ENCODE data around the gene MAEA. TPM values are rescaled to one million over a fixed set of nuclear protein-coding genes. Genes with fewer than 3 reads are reported as not detected.

MAEA gene
- total RNA-seq (10 to 100 TPM; 61.5 to 63.2 TPM), total RNA-seq (37.4 to 128 (median 70.6) reads per million in 172 experiments)
- polyA plus RNA-seq (2013, experiment 1 of 2), result 43.1 TPM
- polyA plus RNA-seq (2013, experiment 2 of 2), result 58.7 TPM

DNA sequence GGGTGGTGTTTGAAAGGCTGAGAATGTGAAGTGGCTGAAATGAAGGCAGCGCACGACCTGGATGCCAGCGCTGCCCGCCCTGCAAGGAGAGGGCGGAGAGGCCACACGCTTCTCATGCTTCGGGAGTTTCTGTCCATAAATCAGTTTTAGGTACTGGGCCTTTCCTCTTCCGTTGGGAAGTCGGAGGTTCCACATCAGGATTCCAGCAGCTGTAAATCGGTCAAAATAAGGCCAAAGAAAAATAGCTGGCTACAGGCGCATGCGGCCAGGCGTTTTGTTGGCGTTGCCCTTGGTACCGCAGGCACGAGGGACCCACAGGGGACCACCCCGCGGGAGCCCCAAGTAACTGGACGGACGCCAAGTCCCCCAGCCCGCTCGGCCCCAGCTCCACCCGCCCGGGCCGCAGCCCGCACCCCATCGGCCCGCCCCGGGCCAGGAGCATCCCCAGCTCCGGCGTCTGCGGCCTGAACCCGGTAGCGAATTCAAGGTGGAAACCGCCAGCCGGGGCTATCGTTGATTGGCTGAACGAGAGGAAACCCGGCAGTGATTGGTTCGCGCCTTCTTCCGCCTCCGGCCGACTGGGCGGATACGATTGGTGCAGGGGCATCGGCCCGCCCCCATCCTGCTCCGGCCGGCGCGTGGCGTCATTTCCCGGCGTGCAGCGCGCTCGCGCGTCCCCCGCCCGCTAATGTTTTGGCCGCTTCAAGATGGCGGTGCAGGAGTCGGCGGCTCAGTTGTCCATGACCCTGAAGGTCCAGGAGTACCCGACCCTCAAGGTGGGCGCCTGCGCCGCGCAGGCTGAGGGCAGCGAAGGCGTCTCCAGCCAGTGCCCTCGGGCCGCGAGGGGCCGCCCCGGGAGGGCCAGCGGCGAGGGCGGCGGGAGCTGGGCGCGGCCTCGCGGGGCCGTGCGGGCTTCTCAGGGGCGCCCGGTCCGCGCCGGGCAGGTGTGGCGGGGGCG lies at the start of gene MAEA:
Gene MAEA, plus strand, starts transcription at position 685 of the 958 bp plus-strand sequence. Its CDS starts 23 bp downstream, at position 708.
- intact Hi-C loops (cut with DNase I, micrococcal nuclease), result loop anchor here (1.0 to 10.0 kb wide), 7 partner anchors 22 to 1045 kb away; partner anchors contain the start of genes CTBP1 (in 2 of the 2) and SLBP (in 1 of the 2)
- CTCF ChIA-PET, result interaction anchor here (1.1 to 4.3 kb wide), 4 partner anchors 20 to 57 kb away, joined by 3 to 26 read pairs (median 10); partner anchors contain the start of gene UVSSA
- Mint-ChIP-seq H3K36me3 (ENCODE audit: low read depth) (peaks cover 10% of the 10 kb centered on the region), H3K27me3 (no peaks in the 10 kb centered on the region), H3K27ac (peak within 1 kb of the TSS; percentile 93), H3K4me3 (peak within 1 kb of the TSS; percentile 93), H3K4me1 (ENCODE audit: low read depth) (peaks cover 45% of the 10 kb centered on the region), H3K9me3 (no peaks in the 10 kb centered on the region)
- TF ChIP-seq, protein P1, sequence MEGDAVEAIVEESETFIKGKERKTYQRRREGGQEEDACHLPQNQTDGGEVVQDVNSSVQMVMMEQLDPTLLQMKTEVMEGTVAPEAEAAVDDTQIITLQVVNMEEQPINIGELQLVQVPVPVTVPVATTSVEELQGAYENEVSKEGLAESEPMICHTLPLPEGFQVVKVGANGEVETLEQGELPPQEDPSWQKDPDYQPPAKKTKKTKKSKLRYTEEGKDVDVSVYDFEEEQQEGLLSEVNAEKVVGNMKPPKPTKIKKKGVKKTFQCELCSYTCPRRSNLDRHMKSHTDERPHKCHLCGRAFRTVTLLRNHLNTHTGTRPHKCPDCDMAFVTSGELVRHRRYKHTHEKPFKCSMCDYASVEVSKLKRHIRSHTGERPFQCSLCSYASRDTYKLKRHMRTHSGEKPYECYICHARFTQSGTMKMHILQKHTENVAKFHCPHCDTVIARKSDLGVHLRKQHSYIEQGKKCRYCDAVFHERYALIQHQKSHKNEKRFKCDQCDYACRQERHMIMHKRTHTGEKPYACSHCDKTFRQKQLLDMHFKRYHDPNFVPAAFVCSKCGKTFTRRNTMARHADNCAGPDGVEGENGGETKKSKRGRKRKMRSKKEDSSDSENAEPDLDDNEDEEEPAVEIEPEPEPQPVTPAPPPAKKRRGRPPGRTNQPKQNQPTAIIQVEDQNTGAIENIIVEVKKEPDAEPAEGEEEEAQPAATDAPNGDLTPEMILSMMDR (IDR thresholded peaks at IDR 0.05), result no peak
- Histone ChIP-seq H3K27ac (ENCODE audit: low read depth in 1 of 2, low read length in 2 of 2) (peak within 1 kb of the TSS; percentile 60 to 83), H3K4me1 (ENCODE audit: insufficient read depth, low read length) (peaks cover 46% of the 10 kb centered on the region), H3K27me3 (ENCODE audit: control insufficient read depth in 1 of 2, insufficient read depth in 2 of 2, low read length in 2 of 2) (no peaks in the 10 kb centered on the region), H3K36me3 (ENCODE audit: insufficient read depth, low read length) (peaks cover 8% of the 10 kb centered on the region), H3K4me3 (ENCODE audit: low read length) (peak within 1 kb of the TSS; percentile 73), H3K9me3 (ENCODE audit: control insufficient read depth in 1 of 2, insufficient read depth in 1 of 2, low read length in 2 of 2) (peaks cover 0 to 11% of the 10 kb centered on the region in 2 experiments)
- DNase-seq, result peak; percentile 94 to 98 (median 96)
- POLR2A ChIA-PET, result interaction anchor here (0.7 to 3.2 kb wide), 16 partner anchors 10 to 316 kb away, joined by 3 to 49 read pairs (median 4); partner anchors contain the start of genes CTBP1 and UVSSA
- ATAC-seq (ENCODE audit: poor library complexity), result peak; percentile 99

DNA sequence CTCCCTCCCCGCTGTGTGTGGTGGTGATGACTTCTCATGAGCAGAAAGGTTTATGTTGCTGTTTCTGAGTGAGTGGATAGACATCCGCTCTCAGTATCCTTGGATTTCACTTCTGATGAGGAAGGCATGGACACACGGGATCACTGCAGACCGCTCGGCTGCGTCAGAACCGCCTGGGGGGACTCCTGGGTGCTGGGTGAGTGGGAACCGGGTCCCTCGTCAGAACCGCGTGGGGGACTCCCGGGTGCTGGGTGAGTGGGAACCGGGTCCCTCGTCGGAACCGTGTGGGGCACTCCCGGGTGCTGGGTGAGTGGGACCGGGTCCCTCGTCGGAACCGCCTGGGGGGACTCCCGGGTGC lies 49.8 kb upstream of the MAEA start:
- Mint-ChIP-seq H3K4me3 (no peak overlapping the region), H3K27ac (no peak overlapping the region), H3K9me3 (no peaks in the 10 kb centered on the region), H3K36me3 (ENCODE audit: low read depth) (peaks cover 40% of the 10 kb centered on the region), H3K4me1 (ENCODE audit: low read depth) (peaks cover 23% of the 10 kb centered on the region), H3K27me3 (no peaks in the 10 kb centered on the region)
- TF ChIP-seq, protein P1 (IDR thresholded peaks at IDR 0.05), result no peak
- H3K9me3 ChIP-seq (ENCODE audit: control insufficient read depth in 1 of 2, insufficient read depth in 1 of 2, low read length in 2 of 2), result no peaks in the 10 kb centered on the region
- H3K4me1 ChIP-seq (ENCODE audit: insufficient read depth, low read length), result peaks cover 41% of the 10 kb centered on the region
- no peaks in the 10 kb centered on the region for H3K27me3 ChIP-seq (ENCODE audit: control insufficient read depth in 1 of 2, insufficient read depth in 2 of 2, low read length in 2 of 2)
- DNase-seq (peak in 1 of 14 experiments; percentile 25), ATAC-seq (ENCODE audit: poor library complexity) (no peak)
- H3K4me3 ChIP-seq (ENCODE audit: low read length), result no peak overlapping the region
- intact Hi-C loops (cut with DNase I, micrococcal nuclease), result loop anchor here in 1 of 2 experiments (10.0 kb wide), 1 partner anchor 345 kb away; no protein-coding TSS in a partner anchor
- H3K36me3 ChIP-seq (ENCODE audit: insufficient read depth, low read length), result peaks cover 66% of the 10 kb centered on the region
- CTCF ChIA-PET, result no interaction called here
- POLR2A ChIA-PET, result no interaction called here
- H3K27ac ChIP-seq (ENCODE audit: low read depth in 1 of 2, low read length in 2 of 2), result no peak overlapping the region

DNA sequence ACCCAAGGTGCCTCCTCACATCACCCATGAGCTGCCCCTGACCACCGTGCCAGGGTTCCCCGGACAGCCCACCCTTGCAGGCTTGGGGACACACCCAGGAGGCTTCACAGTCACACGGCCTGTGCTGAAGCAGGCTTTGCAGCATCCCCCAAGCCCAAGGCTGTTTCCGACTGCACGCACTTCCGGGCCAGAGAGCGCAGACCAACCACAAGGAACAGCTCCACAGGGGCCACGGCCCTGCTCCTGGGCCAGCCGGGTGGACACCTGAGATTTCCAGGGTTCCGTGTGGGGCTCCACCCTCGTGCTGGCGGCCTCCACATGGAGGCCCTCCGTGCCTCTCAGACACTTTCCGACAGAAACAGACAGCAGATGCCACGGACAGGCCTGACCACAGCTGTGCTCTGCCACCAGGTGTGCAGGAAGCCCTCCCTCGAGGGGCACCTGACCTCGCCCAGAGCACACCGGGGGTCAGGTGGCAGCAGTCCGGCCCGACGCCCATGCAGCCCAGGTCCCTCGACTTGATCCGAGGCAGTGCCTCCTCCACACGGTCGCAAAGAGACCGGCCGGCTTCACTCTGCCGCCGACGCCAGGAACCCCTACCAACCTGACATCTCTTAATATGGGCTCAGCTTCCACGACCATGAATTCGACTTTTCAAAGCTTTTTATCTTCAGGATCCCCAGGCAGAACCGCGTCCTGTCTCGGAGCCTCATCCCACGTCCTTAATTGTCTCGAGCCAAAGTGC lies 48.8 kb upstream of the MAEA start:
- no peak overlapping the region for H3K27ac Mint-ChIP-seq
- no peaks in the 10 kb centered on the region for H3K9me3 ChIP-seq (ENCODE audit: control insufficient read depth in 1 of 2, insufficient read depth in 1 of 2, low read length in 2 of 2)
- DNase-seq, result peak in 2 of 14 experiments; percentile 21 to 30

More for the DNA sequence above, 48.8 kb upstream of the MAEA start:
- ChIA-PET POLR2A (no interaction called here), CTCF (no interaction called here)
- TF ChIP-seq, protein P1 (IDR thresholded peaks at IDR 0.05), result no peak
- no peak for ATAC-seq (ENCODE audit: poor library complexity)
- Mint-ChIP-seq H3K36me3 (ENCODE audit: low read depth) (peaks cover 32% of the 10 kb centered on the region), H3K4me1 (ENCODE audit: low read depth) (peaks cover 33% of the 10 kb centered on the region), H3K27me3 (no peaks in the 10 kb centered on the region), H3K9me3 (no peaks in the 10 kb centered on the region), H3K4me3 (no peak overlapping the region)
- no peaks in the 10 kb centered on the region for H3K27me3 ChIP-seq (ENCODE audit: control insufficient read depth in 1 of 2, insufficient read depth in 2 of 2, low read length in 2 of 2)
- intact Hi-C loops (cut with DNase I, micrococcal nuclease), result loop anchor here in 1 of 2 experiments (10.0 kb wide), 1 partner anchor 344 kb away; no protein-coding TSS in a partner anchor
- peaks cover 61% of the 10 kb centered on the region for H3K36me3 ChIP-seq (ENCODE audit: insufficient read depth, low read length)
- peaks cover 50% of the 10 kb centered on the region for H3K4me1 ChIP-seq (ENCODE audit: insufficient read depth, low read length)
- no peak overlapping the region for H3K4me3 ChIP-seq (ENCODE audit: low read length)
- no peak overlapping the region for H3K27ac ChIP-seq (ENCODE audit: low read depth in 1 of 2, low read length in 2 of 2)
